ENCODE measurements around the gene NOXO1. TPM values are rescaled to one million over a fixed set of nuclear protein-coding genes. Genes with fewer than 3 reads are reported as not detected.

Gene NOXO1
- total and polyA plus RNA-seq, 9 of the 15 experiments (the other 6 are each of a cell fraction or from before 2014, with no cell fraction given): not detected

- TF ChIP-seq ZNF318 (IDR thresholded peaks at IDR 0.05; ENCODE audit: borderline replicate concordance in 1 of 2, low read depth in 1 of 2): no peak
- peak in 1 of 2 experiments; percentile 78; a peak in 2 of 4 replicates for TF ChIP-seq HDAC1 (IDR thresholded peaks at IDR 0.05)
- TF ChIP-seq RFX5 (IDR thresholded peaks at IDR 0.05; ENCODE audit: low read depth, low read length): no peak
- TF ChIP-seq NR0B1 (IDR thresholded peaks at IDR 0.05; ENCODE audit: partially characterized antibody): no peak
- peak in 1 of 3 experiments; percentile 18 for TF ChIP-seq YY1 (IDR thresholded peaks at IDR 0.05; ENCODE audit: borderline replicate concordance in 1 of 3, control insufficient read depth in 1 of 3, extremely low read depth in 1 of 3, insufficient read depth in 3 of 3, insufficient read length in 1 of 3, insufficient replicate concordance in 2 of 3, low read depth in 1 of 3, low read length in 2 of 3)
- TF ChIP-seq RUNX1 (IDR thresholded peaks at IDR 0.05; ENCODE audit: low read depth): no peak
- no peak for TF ChIP-seq NUFIP1 (IDR thresholded peaks at IDR 0.05; ENCODE audit: partially characterized antibody)
- no peak for TF ChIP-seq HSF4 (CRISPR knock-in tag; IDR thresholded peaks at IDR 0.05; ENCODE audit: borderline replicate concordance)
- TF ChIP-seq ZNF12 (CRISPR knock-in tag; IDR thresholded peaks at IDR 0.05): no peak
- no peak for TF ChIP-seq KDM4B (IDR thresholded peaks at IDR 0.05; ENCODE audit: borderline replicate concordance in 2 of 2, low read depth in 1 of 2)
- TF ChIP-seq ZNF668 (CRISPR knock-in tag; IDR thresholded peaks at IDR 0.05): no peak
- peak; percentile 97 for TF ChIP-seq MBD1 (CRISPR knock-in tag; IDR thresholded peaks at IDR 0.05)
- no peak for TF ChIP-seq HMG20B (CRISPR knock-in tag; IDR thresholded peaks at IDR 0.05)
- TF ChIP-seq ZNF23 (CRISPR knock-in tag; IDR thresholded peaks at IDR 0.05): no peak
Observed at GRCh38 chr16:1991948-1992703, 10.9 kb upstream of the NOXO1 start (continued).

Measured in K562 (cell line).